ENCODE measurements around the gene ZNF236.

The ZNF236 gene

DNA sequence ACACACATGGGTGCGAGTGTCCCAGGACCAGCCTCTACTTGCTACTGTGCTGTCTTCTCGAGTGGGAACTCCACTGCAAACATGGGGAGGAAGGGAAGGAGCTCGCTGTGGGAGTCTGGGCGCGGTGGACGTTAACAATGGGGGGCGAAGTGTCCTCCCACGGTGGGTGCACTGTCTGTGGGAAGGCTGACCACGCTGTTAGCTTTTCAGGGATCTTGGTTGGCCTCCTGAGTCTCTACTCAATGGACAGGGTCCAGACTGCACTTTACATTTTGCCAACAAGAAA is 163.5 kb downstream of the ZNF236 start:
- Histone ChIP-seq H3K4me3 (ENCODE audit: insufficient read depth, low read length, poor library complexity, severe bottlenecking) (no peak overlapping the region), H3K36me3 (ENCODE audit: low read length) (no peaks in the 10 kb centered on the region), H3F3A (ENCODE audit: insufficient read depth) (peaks cover 28% of the 10 kb centered on the region), H3K9me3 (ENCODE audit: insufficient read depth, low read length) (no peaks in the 10 kb centered on the region), H3K9me2 (replicated peaks; ENCODE audit: insufficient read depth, low read length) (no peaks in the 10 kb centered on the region), H3K79me2 (ENCODE audit: insufficient read depth, low read length) (no peaks in the 10 kb centered on the region), H3K27me3 (ENCODE audit: low read length) (no peaks in the 10 kb centered on the region), H2AFZ (ENCODE audit: low read depth, low read length, severe bottlenecking) (no peak overlapping the region), H3K9ac (ENCODE audit: low read length) (no peak overlapping the region), H4K20me1 (ENCODE audit: low read depth, low read length) (no peaks in the 10 kb centered on the region), H3K4me2 (ENCODE audit: low read depth, low read length, poor library complexity, severe bottlenecking) (no peak overlapping the region), H3K27ac (ENCODE audit: low read depth, low read length) (no peak overlapping the region)
- no peak for TF ChIP-seq EZH2phosphoT487 (conservative IDR thresholded peaks at IDR 0.05; ENCODE audit: low read length)
- TF ChIP-seq, protein P1, sequence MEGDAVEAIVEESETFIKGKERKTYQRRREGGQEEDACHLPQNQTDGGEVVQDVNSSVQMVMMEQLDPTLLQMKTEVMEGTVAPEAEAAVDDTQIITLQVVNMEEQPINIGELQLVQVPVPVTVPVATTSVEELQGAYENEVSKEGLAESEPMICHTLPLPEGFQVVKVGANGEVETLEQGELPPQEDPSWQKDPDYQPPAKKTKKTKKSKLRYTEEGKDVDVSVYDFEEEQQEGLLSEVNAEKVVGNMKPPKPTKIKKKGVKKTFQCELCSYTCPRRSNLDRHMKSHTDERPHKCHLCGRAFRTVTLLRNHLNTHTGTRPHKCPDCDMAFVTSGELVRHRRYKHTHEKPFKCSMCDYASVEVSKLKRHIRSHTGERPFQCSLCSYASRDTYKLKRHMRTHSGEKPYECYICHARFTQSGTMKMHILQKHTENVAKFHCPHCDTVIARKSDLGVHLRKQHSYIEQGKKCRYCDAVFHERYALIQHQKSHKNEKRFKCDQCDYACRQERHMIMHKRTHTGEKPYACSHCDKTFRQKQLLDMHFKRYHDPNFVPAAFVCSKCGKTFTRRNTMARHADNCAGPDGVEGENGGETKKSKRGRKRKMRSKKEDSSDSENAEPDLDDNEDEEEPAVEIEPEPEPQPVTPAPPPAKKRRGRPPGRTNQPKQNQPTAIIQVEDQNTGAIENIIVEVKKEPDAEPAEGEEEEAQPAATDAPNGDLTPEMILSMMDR (IDR thresholded peaks at IDR 0.05; ENCODE audit: insufficient read depth, low read length, poor library complexity, severe bottlenecking): no peak

DNA sequence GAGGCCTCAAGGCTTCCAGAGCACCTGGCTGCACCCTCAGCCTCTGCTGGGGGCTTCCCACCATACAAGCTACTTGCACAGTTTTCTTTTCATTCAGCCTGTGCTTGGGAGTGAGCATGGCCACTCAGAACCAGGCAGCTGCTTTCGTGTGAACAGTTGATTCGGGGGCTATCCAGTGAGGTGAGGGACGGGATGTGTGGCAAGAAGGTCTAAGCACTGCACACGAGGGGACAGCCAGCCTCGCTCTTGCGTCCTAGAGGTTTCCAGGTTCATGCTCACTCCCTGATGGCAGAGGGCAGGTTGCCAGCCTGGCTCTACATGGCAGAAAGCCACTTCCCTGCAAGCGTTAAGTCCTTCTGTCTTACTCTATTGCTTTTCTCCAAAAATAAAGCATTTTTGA is 164.0 kb downstream of the ZNF236 start:
- no peaks in the 10 kb centered on the region for H3K36me3 ChIP-seq (ENCODE audit: low read length)
- H3K9ac ChIP-seq (ENCODE audit: low read length): no peak overlapping the region
- TF ChIP-seq EZH2phosphoT487 (conservative IDR thresholded peaks at IDR 0.05; ENCODE audit: low read length): no peak
- TF ChIP-seq, protein P1 (IDR thresholded peaks at IDR 0.05; ENCODE audit: insufficient read depth, low read length, poor library complexity, severe bottlenecking): no peak
- H3K4me2 ChIP-seq (ENCODE audit: low read depth, low read length, poor library complexity, severe bottlenecking): no peak overlapping the region
- peaks cover 23% of the 10 kb centered on the region for H3F3A ChIP-seq (ENCODE audit: insufficient read depth)
- no peaks in the 10 kb centered on the region for H3K9me3 ChIP-seq (ENCODE audit: insufficient read depth, low read length)
- no peaks in the 10 kb centered on the region for H3K27me3 ChIP-seq (ENCODE audit: low read length)
- no peak overlapping the region for H3K27ac ChIP-seq (ENCODE audit: low read depth, low read length)
- no peaks in the 10 kb centered on the region for H4K20me1 ChIP-seq (ENCODE audit: low read depth, low read length)
- H3K4me3 ChIP-seq (ENCODE audit: insufficient read depth, low read length, poor library complexity, severe bottlenecking): no peak overlapping the region
- H3K9me2 ChIP-seq (replicated peaks; ENCODE audit: insufficient read depth, low read length): no peaks in the 10 kb centered on the region
- H3K79me2 ChIP-seq (ENCODE audit: insufficient read depth, low read length): no peaks in the 10 kb centered on the region
- no peak overlapping the region for H2AFZ ChIP-seq (ENCODE audit: low read depth, low read length, severe bottlenecking)

DNA sequence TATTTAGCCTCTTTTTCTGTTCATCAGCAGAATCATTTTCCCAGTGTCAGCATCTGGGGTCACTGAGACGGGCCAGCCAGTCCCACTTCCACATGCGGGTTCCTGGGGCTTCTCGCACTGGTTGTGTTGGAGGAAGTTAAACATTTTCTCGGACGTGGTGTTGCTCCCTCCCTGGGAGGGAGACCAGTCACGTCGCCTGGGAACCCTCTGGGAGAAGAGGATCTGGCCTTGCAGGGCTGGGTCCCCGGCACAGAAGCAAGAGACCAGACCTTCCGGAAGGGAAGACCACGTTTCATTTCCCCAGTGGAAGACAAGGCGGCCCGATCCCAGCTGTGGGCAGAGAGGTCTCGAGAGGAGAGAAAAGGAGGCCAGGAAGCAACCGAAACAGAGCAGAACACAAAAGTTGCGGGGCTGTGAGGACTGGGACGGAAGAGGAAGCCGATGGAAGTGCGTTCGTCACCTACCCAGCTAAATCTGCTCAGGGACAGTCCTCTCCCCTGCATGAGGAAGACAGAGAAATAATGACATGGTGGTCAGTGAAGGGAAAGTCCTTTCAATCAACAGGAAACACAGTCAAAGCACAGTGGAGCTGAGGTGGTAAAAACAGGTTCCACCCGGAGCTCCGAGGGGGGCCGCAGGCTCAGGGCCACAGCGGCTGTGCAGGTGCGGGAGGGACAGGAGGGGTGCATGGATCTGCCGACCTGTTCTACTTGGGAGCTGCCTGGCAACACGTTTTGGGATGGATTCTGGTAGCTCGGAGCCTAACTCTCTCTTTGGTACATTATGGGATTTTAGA is 165.9 kb downstream of the ZNF236 start:
- Histone ChIP-seq H3K27me3 (ENCODE audit: low read length) (no peaks in the 10 kb centered on the region), H3K9ac (ENCODE audit: low read length) (no peak overlapping the region)

More for the DNA sequence above, 165.9 kb downstream of the ZNF236 start:
- Histone ChIP-seq H2AFZ (ENCODE audit: low read depth, low read length, severe bottlenecking) (no peak overlapping the region), H3K9me3 (ENCODE audit: insufficient read depth, low read length) (no peaks in the 10 kb centered on the region), H3F3A (ENCODE audit: insufficient read depth) (peaks cover 6% of the 10 kb centered on the region; the same call in 1 of the 2 replicates), H3K36me3 (ENCODE audit: low read length) (no peaks in the 10 kb centered on the region), H3K27ac (ENCODE audit: low read depth, low read length) (no peak overlapping the region), H3K4me3 (ENCODE audit: insufficient read depth, low read length, poor library complexity, severe bottlenecking) (no peak overlapping the region), H4K20me1 (ENCODE audit: low read depth, low read length) (no peaks in the 10 kb centered on the region), H3K79me2 (ENCODE audit: insufficient read depth, low read length) (no peaks in the 10 kb centered on the region), H3K9me2 (replicated peaks; ENCODE audit: insufficient read depth, low read length) (no peaks in the 10 kb centered on the region), H3K4me2 (ENCODE audit: low read depth, low read length, poor library complexity, severe bottlenecking) (no peak overlapping the region)
- TF ChIP-seq EZH2phosphoT487 (conservative IDR thresholded peaks at IDR 0.05; ENCODE audit: low read length): no peak
- TF ChIP-seq, protein P1 (IDR thresholded peaks at IDR 0.05; ENCODE audit: insufficient read depth, low read length, poor library complexity, severe bottlenecking): no peak

Data from SU-DHL-6 (cell line).